ENCODE data around the gene FANCI. TPM values are rescaled to one million over a fixed set of nuclear protein-coding genes. Genes with fewer than 3 reads are reported as not detected.

FANCI gene
- total RNA-seq, 1 donor from 2014 or later = 133 TPM

DNA sequence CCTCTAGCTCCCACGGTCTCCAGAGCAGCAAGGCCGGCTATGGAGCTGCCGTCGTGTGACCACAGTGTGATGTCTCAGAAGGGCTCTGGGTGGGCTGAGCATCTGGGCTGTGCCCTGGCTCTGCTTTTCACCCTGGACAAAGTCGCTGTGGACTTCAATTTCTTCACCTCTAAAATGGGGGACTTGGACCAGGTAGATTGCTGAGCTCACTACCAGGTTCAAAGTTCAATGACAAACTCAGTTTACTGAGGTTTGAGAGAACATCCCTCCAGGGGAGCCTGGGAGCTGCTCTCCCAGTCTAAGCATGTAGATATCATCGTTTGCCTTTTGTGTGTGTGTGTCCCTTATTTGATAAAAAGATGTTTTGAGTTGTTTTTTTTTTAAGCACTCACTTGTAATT lies 47.5 kb upstream of the FANCI start:
- TF ChIP-seq EZH2 (IDR thresholded peaks at IDR 0.05) (no peak), EZH2phosphoT487 (IDR thresholded peaks at IDR 0.05) (no peak)
- TF ChIP-seq, protein P1, sequence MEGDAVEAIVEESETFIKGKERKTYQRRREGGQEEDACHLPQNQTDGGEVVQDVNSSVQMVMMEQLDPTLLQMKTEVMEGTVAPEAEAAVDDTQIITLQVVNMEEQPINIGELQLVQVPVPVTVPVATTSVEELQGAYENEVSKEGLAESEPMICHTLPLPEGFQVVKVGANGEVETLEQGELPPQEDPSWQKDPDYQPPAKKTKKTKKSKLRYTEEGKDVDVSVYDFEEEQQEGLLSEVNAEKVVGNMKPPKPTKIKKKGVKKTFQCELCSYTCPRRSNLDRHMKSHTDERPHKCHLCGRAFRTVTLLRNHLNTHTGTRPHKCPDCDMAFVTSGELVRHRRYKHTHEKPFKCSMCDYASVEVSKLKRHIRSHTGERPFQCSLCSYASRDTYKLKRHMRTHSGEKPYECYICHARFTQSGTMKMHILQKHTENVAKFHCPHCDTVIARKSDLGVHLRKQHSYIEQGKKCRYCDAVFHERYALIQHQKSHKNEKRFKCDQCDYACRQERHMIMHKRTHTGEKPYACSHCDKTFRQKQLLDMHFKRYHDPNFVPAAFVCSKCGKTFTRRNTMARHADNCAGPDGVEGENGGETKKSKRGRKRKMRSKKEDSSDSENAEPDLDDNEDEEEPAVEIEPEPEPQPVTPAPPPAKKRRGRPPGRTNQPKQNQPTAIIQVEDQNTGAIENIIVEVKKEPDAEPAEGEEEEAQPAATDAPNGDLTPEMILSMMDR (IDR thresholded peaks at IDR 0.05) = no peak
- H3K27ac Mint-ChIP-seq = peak overlapping the region; percentile 34
- no peak overlapping the region for H3K27ac ChIP-seq

DNA sequence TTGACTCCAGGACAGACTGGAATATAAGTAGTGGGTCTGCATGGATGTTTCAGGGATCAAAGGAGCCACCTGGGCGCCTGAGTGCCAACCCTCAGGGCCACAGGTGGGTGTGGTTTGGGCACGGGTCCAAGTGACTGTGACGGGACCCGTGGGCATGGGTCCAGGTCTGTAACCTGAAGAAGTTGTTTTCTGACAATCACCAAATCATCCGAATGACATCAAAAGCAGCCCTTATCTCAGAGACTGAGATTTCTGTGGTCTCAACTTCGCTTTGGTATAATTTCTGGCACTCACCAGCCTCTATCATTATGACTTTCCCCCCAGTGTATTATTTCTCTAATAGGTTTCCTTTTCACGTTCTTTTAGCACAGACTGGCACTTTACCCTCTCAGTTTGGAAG lies 46.8 kb upstream of the FANCI start:
- Histone ChIP-seq H3K27me3 (no peaks in the 10 kb centered on the region), H3K79me2 (ENCODE audit: low read depth) (no peaks in the 10 kb centered on the region), H2AFZ (replicated peaks) (no peak overlapping the region), H3F3A (ENCODE audit: low read depth) (peaks cover 34% of the 10 kb centered on the region), H3K4me1 (peaks cover 44% of the 10 kb centered on the region), H3K9me3 (ENCODE audit: low read depth) (no peaks in the 10 kb centered on the region), H3K36me3 (no peaks in the 10 kb centered on the region), H4K20me1 (ENCODE audit: low read depth) (peaks cover 4% of the 10 kb centered on the region), H3K9ac (no peak overlapping the region), H3K27ac (peak overlapping the region; percentile 82), H3K4me3 (peak overlapping the region; percentile 18), H3K4me2 (peak overlapping the region; percentile 70)
- H3K27ac Mint-ChIP-seq = peak overlapping the region; percentile 62
- peaks cover 14% of the 10 kb centered on the region for H3K36me3 Mint-ChIP-seq
- no peaks in the 10 kb centered on the region for H3K9me3 Mint-ChIP-seq
- TF ChIP-seq EZH2phosphoT487 (IDR thresholded peaks at IDR 0.05) (no peak), EZH2 (IDR thresholded peaks at IDR 0.05) (no peak)
- TF ChIP-seq, protein P1 (IDR thresholded peaks at IDR 0.05) = no peak
- H3K4me1 Mint-ChIP-seq = peaks cover 48% of the 10 kb centered on the region
- peaks cover 4% of the 10 kb centered on the region for H3K27me3 Mint-ChIP-seq (ENCODE audit: insufficient read depth, low read depth)
- no peak for DNase-seq (ENCODE audit: low spot score)
- H3K4me3 Mint-ChIP-seq = no peak overlapping the region

More for the DNA sequence above, 47.5 kb upstream of the FANCI start:
- Histone ChIP-seq H4K20me1 (ENCODE audit: low read depth) (peaks cover 4% of the 10 kb centered on the region), H3K4me2 (no peak overlapping the region), H3F3A (ENCODE audit: low read depth) (peaks cover 34% of the 10 kb centered on the region), H3K4me1 (peaks cover 44% of the 10 kb centered on the region), H3K27me3 (no peaks in the 10 kb centered on the region), H2AFZ (replicated peaks) (no peak overlapping the region), H3K36me3 (no peaks in the 10 kb centered on the region), H3K4me3 (no peak overlapping the region), H3K9me3 (ENCODE audit: low read depth) (no peaks in the 10 kb centered on the region), H3K79me2 (ENCODE audit: low read depth) (no peaks in the 10 kb centered on the region), H3K9ac (no peak overlapping the region)
- H3K4me1 Mint-ChIP-seq = peaks cover 48% of the 10 kb centered on the region
- peaks cover 4% of the 10 kb centered on the region for H3K27me3 Mint-ChIP-seq (ENCODE audit: insufficient read depth, low read depth)
- H3K9me3 Mint-ChIP-seq = no peaks in the 10 kb centered on the region
- DNase-seq (ENCODE audit: low spot score) = no peak
- no peak overlapping the region for H3K4me3 Mint-ChIP-seq
- peaks cover 15% of the 10 kb centered on the region for H3K36me3 Mint-ChIP-seq

DNA sequence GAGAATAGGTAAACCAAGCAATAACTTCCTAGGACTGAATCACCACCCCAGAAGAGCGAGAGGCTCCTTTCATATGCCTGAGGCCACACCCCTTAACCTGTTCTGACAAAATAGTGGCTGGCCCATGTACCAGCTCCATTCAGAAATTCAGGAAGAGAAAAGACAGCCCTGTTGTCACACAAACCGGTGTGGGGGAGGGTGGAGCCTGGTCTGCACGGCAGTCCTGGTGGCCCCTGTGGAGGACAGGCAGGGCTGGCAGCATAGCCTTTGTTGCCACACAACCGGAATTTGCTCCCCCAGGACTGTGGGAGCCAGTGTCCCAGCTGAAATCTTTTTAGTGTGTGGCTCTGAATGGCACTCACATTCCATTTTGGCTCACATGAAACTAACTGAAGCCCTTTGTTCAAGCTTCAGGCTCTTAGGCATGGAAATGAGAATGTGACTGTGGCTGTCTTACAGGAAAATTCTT lies 46.2 kb upstream of the FANCI start:
- no peaks in the 10 kb centered on the region for H3K27me3 ChIP-seq
- Mint-ChIP-seq H3K9me3 (no peaks in the 10 kb centered on the region), H3K4me1 (peaks cover 48% of the 10 kb centered on the region), H3K27me3 (ENCODE audit: insufficient read depth, low read depth) (peaks cover 4% of the 10 kb centered on the region), H3K4me3 (peak overlapping the region; percentile 1), H3K27ac (peak overlapping the region; percentile 95), H3K36me3 (peaks cover 14% of the 10 kb centered on the region)
- H3K9ac ChIP-seq = no peak overlapping the region
- peaks cover 4% of the 10 kb centered on the region for H4K20me1 ChIP-seq (ENCODE audit: low read depth)
- H3K4me1 ChIP-seq = peaks cover 44% of the 10 kb centered on the region
- H3K4me2 ChIP-seq = peak overlapping the region; percentile 70
- H3K4me3 ChIP-seq = peak overlapping the region; percentile 18
- peaks cover 34% of the 10 kb centered on the region for H3F3A ChIP-seq (ENCODE audit: low read depth)
- H3K27ac ChIP-seq = peak overlapping the region; percentile 82
- no peak overlapping the region for H2AFZ ChIP-seq (replicated peaks)
- peak; percentile 91 for DNase-seq (ENCODE audit: low spot score)
- H3K79me2 ChIP-seq (ENCODE audit: low read depth) = no peaks in the 10 kb centered on the region
- TF ChIP-seq, protein P1 (IDR thresholded peaks at IDR 0.05) = no peak
- TF ChIP-seq EZH2phosphoT487 (IDR thresholded peaks at IDR 0.05) (no peak), EZH2 (IDR thresholded peaks at IDR 0.05) (no peak)
- H3K9me3 ChIP-seq (ENCODE audit: low read depth) = no peaks in the 10 kb centered on the region
- no peaks in the 10 kb centered on the region for H3K36me3 ChIP-seq

Data from neural progenitor cell (in vitro differentiated cells).